Cardiac fibroblast (primary cell): Measurements from ENCODE around the gene DCP1B.

Source experiments
- DNase-seq, 2 donors: peaks; one replicate each; pipeline versions ENCODE4 v3.0.0 to v3.0.0-alpha.2; 2010; ENCODE audit warnings: low read depth in 2 of 2
- H3K4me3 ChIP-seq, 2 donors: replicated peaks in 1 of 2; 1 replicate in 1 of 2; 2 replicates in 1 of 2; pipeline ENCODE4 v1.5.1; 2011; ENCODE audit warnings: low read depth in 2 of 2, low read length in 2 of 2, mild to moderate bottlenecking in 2 of 2, moderate library complexity in 1 of 2
- TF ChIP-seq, protein P1 (sequence below): IDR thresholded peaks from one replicate; pipeline ENCODE4 v1.5.1; 2011; ENCODE audit warnings: low read depth, mild to moderate bottlenecking, low read length, inconsistent platforms

The DCP1B gene

DNA sequence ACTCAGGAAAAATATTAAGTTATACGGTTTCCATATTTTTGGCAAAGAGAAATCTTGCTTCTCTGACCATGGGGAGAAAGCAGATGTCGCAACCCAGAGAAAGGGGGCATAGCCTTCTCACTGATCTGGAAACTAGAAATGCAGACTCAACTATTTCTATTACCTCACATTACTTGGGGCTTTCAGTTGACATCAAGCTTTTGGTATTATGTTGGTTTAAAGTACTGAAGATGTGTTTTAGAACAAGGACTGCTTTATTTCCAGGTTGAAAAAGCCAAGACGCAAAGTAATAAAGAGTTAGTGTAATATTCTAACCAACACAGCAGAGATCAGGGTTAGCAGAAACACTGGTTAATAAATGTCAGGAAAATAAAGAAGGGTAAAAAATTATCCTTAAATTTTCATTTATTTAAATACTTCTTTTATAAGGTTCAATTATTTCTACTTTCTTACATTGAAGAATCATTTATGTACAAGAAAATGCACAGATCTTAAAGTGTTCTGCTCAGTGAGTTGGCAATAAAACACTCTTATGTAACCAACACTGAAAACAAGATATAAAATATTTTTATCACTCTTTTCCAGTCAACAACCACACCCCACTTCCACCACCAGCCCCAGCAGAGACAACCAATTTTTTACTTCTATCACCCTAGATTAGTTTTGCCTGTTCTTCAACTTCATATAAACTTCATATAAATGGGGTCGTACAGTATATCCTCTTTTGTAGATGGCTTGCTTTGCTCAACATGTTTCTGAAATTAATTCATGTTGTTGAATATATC lies 26.0 kb downstream of the DCP1B start:
- TF ChIP-seq, protein P1, sequence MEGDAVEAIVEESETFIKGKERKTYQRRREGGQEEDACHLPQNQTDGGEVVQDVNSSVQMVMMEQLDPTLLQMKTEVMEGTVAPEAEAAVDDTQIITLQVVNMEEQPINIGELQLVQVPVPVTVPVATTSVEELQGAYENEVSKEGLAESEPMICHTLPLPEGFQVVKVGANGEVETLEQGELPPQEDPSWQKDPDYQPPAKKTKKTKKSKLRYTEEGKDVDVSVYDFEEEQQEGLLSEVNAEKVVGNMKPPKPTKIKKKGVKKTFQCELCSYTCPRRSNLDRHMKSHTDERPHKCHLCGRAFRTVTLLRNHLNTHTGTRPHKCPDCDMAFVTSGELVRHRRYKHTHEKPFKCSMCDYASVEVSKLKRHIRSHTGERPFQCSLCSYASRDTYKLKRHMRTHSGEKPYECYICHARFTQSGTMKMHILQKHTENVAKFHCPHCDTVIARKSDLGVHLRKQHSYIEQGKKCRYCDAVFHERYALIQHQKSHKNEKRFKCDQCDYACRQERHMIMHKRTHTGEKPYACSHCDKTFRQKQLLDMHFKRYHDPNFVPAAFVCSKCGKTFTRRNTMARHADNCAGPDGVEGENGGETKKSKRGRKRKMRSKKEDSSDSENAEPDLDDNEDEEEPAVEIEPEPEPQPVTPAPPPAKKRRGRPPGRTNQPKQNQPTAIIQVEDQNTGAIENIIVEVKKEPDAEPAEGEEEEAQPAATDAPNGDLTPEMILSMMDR: no peak
- DNase-seq: peak; percentile 11 to 59

DNA sequence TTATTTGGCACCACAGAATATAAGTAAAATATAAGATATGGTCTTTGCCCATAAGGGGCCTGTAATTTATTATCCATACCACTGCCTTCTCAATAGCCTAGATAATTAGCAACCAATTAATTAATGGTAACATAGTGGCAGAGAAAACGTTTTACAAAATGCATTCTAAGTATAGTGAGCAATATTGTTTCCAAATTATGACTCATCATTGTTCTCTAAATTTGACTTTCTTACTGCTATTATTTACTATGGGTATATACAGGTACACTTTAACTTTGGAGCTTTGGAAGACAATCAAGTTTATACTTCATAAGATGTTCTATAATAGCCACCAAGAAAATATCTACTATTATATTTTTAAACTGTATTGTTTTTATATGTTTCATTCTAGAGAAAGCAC lies 26.7 kb downstream of the DCP1B start:
- TF ChIP-seq, protein P1: no peak
- DNase-seq: no peak
- no peak overlapping the region for H3K4me3 ChIP-seq

More for the DNA sequence above, 26.0 kb downstream of the DCP1B start:
- H3K4me3 ChIP-seq: no peak overlapping the region

DNA sequence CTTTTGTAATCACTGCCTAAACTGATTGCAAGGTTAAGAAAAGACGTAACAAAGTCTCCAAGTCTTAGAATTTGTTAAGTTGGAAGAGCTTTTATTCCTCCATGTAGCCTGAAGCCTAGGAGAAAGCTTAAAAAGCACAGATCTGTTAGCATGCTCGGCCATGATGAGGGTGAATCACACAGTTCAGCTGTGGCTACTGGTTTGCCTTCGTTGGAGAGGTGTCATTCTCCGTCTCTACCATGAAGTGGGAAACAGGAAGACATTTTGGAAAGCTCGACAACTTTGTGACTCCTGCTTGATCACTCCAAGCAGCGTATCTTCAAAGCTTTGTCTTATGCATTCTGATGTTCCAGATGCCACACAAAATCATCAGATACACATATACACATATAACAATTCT lies 27.1 kb downstream of the DCP1B start:
- no peak for DNase-seq
- TF ChIP-seq, protein P1: no peak
- no peak overlapping the region for H3K4me3 ChIP-seq

DNA sequence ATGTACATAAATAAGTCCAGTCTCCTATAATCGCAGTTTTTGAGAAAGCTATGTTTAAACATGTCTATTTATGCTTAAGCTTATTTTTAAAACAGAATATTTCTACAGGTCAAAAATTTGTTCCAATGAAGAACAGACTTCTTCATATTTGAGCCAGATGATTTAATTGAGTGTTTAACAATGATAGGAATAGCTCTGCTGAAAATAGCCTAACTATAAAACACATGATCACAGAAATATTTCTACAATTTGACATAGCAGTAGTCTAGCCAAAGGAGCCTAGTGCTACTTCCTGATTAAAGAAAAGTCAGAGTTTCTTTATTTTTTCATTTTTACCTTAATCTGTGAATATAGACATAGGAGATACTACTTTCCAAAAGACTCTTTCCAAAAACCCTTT lies 29.4 kb downstream of the DCP1B start:
- TF ChIP-seq, protein P1: no peak
- DNase-seq: no peak
- no peak overlapping the region for H3K4me3 ChIP-seq

DNA sequence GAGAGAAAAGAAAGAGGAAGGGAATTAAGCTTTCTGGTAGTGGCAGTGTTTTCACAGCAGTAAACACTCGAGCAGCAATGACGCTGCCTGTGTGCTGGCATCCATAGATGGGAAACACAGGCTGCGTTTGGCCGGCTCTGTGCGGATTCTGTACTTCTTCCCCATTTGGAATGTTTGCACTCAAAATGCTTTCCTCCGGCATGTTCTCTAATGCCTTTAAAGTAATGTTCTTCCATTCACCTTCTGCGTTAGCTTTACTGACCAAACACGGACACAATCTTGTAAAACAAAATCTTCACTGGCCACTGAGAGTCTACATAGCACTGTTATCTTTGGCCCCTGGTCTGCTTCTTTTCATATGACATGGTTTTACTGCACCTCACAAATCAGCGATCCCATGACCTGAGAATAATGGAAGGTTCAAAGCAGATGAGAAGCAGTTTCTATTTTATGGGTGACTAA lies 31.4 kb downstream of the DCP1B start:
- H3K4me3 ChIP-seq: peak overlapping the region in 1 of 2 donors; percentile 8
- DNase-seq: peak; percentile 36 to 39
- TF ChIP-seq, protein P1: no peak

DNA sequence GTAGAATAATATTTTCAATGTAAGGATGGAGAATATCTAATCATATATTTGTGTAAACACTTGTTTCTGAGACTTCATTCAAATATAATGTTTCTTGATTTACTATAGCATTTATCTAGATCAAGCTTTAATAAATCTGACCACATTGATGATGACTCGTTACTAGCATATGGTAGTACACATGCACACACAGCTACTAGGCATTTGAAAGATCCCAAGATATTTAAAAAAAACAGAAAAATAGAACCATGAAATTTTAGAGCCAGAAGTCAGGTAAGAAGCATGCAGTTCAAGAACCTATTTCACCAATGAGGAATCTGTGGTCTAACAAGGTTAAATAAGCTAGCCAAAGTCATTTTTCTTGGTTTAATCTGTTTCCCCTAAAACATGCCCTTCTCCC lies 32.0 kb downstream of the DCP1B start:
- DNase-seq: peak; percentile 17 to 55
- TF ChIP-seq, protein P1: no peak
- no peak overlapping the region for H3K4me3 ChIP-seq
